ENCODE results near the gene KRTAP1-5.
"Not testable (repeated sequence)": the region's sequence is repeated elsewhere in the genome, so short reads cannot be mapped to it uniquely, and the experiment has no call there.

Gene KRTAP1-5

DNA sequence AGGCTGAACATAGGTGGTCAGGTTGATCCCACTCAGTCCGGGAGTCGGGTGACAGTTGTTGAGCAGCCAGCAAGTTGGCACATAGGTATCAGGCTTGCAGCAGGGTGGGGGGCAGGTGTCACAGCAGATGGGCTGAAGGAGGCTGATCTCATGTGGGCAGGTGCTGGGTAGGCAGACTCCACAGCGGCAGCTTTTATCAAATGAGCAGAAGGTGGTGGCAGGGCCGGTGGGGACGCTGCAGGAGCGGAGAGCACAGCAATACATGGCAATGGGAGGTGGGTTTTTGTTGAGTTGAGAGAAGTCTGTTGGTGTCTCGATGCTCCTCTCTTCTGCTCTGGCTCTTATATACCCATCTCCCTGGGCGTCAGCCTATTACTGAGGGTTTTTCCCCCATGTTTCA is 18.2 kb downstream of the KRTAP1-5 start, which contains the start of gene KRTAP3-1:
TSS of gene KRTAP3-1 (minus strand) at position 318 of the 400 bp plus-strand sequence. CDS start at position 264, 54 bp downstream.
- Mint-ChIP-seq H3K9me3 (no peaks in the 10 kb centered on the region), H3K27ac (no peak within 1 kb of the TSS), H3K36me3 (no peaks in the 10 kb centered on the region), H3K4me3 (no peak within 1 kb of the TSS), H3K4me1 (no peaks in the 10 kb centered on the region), H3K27me3 (peaks cover 10% of the 10 kb centered on the region)
- DNase-seq (ENCODE audit: low spot score in 2 of 2) (no peak), ATAC-seq (ENCODE audit: low read depth) (no peak)

DNA sequence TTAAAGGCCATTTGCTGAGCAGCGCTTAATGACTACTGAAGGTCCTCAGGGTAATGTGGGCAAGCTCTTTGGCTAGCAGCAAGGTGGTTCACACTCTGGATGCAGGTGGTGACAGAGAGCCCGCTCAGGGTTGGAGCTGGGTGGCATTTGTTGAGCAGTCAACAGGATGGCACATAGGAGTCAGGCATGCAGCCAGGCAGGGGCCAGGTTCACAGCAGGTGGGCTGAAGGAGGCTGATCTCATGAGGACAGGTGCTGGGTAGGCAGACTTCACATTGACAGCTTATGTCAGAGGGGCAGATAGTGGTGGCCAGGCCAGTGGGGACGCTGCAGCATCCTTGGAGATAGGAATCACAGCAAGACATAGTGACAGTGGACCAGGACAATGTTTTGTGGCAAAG is 22.6 kb downstream of the KRTAP1-5 start:
- ATAC-seq (ENCODE audit: low read depth) (no peak), DNase-seq (ENCODE audit: low spot score in 2 of 2) (no peak)
- no peak overlapping the region for H3K4me3 Mint-ChIP-seq
- no peaks in the 10 kb centered on the region for H3K9me3 Mint-ChIP-seq
- no peak overlapping the region for H3K27ac Mint-ChIP-seq
- no peaks in the 10 kb centered on the region for H3K4me1 Mint-ChIP-seq
- no peaks in the 10 kb centered on the region for H3K36me3 Mint-ChIP-seq
- H3K27me3 Mint-ChIP-seq, result peaks cover 12% of the 10 kb centered on the region

DNA sequence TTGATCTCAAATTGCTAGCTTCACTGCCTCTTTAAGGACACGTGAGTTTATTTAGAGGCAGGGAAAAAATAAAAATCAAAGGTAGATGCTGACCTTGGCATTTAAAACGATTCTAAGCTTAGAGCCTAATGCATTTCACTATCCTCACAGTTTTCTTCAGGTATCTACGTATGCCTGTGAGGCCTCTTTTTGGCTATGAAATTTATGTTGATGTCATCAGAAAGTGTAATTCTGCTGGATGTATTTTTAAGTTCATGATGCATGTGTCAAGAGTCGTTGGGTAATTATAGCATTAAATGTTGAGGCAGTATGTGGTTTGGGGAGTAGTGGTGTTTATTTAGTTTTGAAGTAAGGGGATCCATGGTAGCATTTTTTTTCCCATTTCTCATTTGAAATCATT is 23.1 kb downstream of the KRTAP1-5 start:
- peaks cover 13% of the 10 kb centered on the region for H3K27me3 Mint-ChIP-seq
- H3K36me3 Mint-ChIP-seq, result no peaks in the 10 kb centered on the region
- DNase-seq (ENCODE audit: low spot score in 2 of 2) (no peak), ATAC-seq (ENCODE audit: low read depth) (no peak)
- H3K4me1 Mint-ChIP-seq, result no peaks in the 10 kb centered on the region
- H3K27ac Mint-ChIP-seq, result no peak overlapping the region
- no peaks in the 10 kb centered on the region for H3K9me3 Mint-ChIP-seq
- no peak overlapping the region for H3K4me3 Mint-ChIP-seq

DNA sequence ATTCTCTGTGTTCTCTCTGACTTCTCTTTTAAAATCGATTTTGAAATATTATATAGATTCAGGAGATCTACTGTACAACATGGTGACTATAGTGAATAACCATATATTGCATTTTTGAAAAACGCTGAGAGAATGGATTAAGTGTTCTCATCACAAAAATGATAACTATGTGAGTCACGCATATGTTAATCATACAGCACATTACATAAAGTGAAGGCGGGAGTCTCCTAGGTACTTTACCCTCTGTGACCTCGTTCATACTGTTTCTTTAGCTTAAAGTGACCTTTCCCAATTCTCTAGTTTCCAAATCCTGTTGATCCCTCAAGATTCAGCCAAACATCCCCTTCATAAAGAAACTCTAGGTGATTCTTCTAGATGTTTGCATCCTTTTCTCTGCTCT is 24.2 kb downstream of the KRTAP1-5 start:
- H3K4me3 Mint-ChIP-seq, result no peak overlapping the region
- no peaks in the 10 kb centered on the region for H3K36me3 Mint-ChIP-seq
- H3K4me1 Mint-ChIP-seq, result no peaks in the 10 kb centered on the region
- H3K27ac Mint-ChIP-seq, result no peak overlapping the region
- no peak for DNase-seq (ENCODE audit: low spot score in 2 of 2)
- no peak for ATAC-seq (ENCODE audit: low read depth)
- no peaks in the 10 kb centered on the region for H3K9me3 Mint-ChIP-seq
- H3K27me3 Mint-ChIP-seq, result peaks cover 12% of the 10 kb centered on the region

DNA sequence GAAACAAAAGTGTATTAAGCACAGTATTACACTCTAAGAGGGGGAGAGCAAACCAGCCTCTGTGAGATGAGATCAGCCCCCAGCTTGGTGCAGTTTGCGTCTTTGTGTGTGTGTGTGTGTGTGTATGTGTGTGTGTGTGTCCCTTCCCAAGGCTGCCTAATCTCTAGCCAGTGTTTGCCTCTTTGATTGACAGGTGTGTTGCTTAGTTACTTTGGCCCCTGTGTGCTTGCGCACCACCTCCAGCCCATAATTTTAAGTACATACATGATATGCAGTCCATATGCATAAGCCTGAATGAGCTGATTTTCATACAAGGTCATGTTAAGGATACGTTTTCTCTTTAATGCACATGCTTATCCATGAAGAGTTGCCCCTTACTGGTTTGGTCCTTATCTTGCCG is 25.2 kb downstream of the KRTAP1-5 start:
- H3K9me3 Mint-ChIP-seq, result no peaks in the 10 kb centered on the region
- H3K27me3 Mint-ChIP-seq, result peaks cover 17% of the 10 kb centered on the region
- H3K4me3 Mint-ChIP-seq, result no peak overlapping the region
- no peaks in the 10 kb centered on the region for H3K4me1 Mint-ChIP-seq
- no peak for DNase-seq (ENCODE audit: low spot score in 2 of 2)
- H3K36me3 Mint-ChIP-seq, result no peaks in the 10 kb centered on the region
- no peak overlapping the region for H3K27ac Mint-ChIP-seq
- ATAC-seq (ENCODE audit: low read depth), result no peak

DNA sequence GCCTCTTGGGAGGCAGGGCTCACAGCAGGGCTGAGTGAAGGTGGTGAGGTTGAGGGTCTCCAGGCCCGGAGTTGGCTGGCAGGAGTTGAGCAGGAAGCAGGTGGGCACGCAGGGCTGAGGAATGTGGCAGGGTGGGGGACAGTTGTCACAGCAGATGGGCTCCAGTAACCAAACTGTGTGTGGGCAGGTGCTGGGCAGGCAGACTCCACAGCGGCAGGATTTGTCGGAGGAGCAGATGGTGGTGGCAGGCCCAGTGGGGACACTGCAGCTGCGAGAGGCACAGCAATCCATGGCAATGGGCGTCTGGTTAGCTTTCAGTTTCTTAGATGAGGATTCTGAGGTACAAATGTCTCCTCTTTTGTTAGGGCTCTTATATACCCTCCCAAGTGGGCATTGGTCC is 27.4 kb downstream of the KRTAP1-5 start, which contains the start of gene KRTAP3-2:
TSS of gene KRTAP3-2 (minus strand) at position 344 of the 400 bp plus-strand sequence. CDS start at position 291, 53 bp downstream.
- DNase-seq (ENCODE audit: low spot score in 2 of 2); H3K4me1 Mint-ChIP-seq; ATAC-seq (ENCODE audit: low read depth); H3K36me3 Mint-ChIP-seq; H3K9me3 Mint-ChIP-seq; H3K27ac Mint-ChIP-seq; H3K4me3 Mint-ChIP-seq: not testable (repeated sequence)
- peaks cover 15% of the 10 kb centered on the region for H3K27me3 Mint-ChIP-seq

- Mint-ChIP-seq H3K9me3 (no peaks in the 10 kb centered on the region), H3K27me3 (peaks cover 13% of the 10 kb centered on the region), H3K36me3 (no peaks in the 10 kb centered on the region), H3K4me3 (no peak overlapping the region), H3K27ac (no peak overlapping the region), H3K4me1 (no peaks in the 10 kb centered on the region)
- ATAC-seq (ENCODE audit: low read depth) (no peak), DNase-seq (ENCODE audit: low spot score in 2 of 2) (no peak)
Observed at GRCh38 chr17:40997361-40997760, 29.6 kb downstream of the KRTAP1-5 start.

DNA sequence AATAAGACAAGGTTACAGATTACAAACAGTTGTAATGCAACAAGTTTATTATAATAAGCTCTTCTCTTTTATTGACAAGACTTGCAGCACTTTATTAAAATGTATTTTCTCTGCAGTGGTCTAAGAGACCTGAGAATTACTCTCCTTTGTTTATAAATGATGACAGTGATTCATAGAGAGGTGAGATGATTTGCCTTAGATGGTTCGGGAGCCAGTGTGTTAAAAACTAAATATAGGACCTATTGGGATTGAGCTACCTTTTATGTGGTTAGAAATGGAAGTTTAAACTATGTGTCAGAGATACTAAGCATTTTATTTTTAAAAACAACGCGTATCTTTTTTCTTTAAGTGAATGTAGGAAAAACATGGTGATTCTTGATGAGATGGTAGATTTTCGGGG is 30.2 kb downstream of the KRTAP1-5 start:
- no peaks in the 10 kb centered on the region for H3K36me3 Mint-ChIP-seq
- no peak for ATAC-seq (ENCODE audit: low read depth)
- peaks cover 13% of the 10 kb centered on the region for H3K27me3 Mint-ChIP-seq
- no peak for DNase-seq (ENCODE audit: low spot score in 2 of 2)
- H3K4me3 Mint-ChIP-seq, result no peak overlapping the region
- no peak overlapping the region for H3K27ac Mint-ChIP-seq
- H3K4me1 Mint-ChIP-seq, result no peaks in the 10 kb centered on the region
- H3K9me3 Mint-ChIP-seq, result no peaks in the 10 kb centered on the region

- ATAC-seq (ENCODE audit: low read depth) (no peak), DNase-seq (ENCODE audit: low spot score in 2 of 2) (no peak)
- no peaks in the 10 kb centered on the region for H3K4me1 Mint-ChIP-seq
- H3K4me3 Mint-ChIP-seq, result no peak overlapping the region
- H3K27me3 Mint-ChIP-seq, result peaks cover 12% of the 10 kb centered on the region
- no peaks in the 10 kb centered on the region for H3K36me3 Mint-ChIP-seq
- no peaks in the 10 kb centered on the region for H3K9me3 Mint-ChIP-seq
- H3K27ac Mint-ChIP-seq, result no peak overlapping the region
Observed at GRCh38 chr17:40995116-40995515, 31.9 kb downstream of the KRTAP1-5 start.

DNA sequence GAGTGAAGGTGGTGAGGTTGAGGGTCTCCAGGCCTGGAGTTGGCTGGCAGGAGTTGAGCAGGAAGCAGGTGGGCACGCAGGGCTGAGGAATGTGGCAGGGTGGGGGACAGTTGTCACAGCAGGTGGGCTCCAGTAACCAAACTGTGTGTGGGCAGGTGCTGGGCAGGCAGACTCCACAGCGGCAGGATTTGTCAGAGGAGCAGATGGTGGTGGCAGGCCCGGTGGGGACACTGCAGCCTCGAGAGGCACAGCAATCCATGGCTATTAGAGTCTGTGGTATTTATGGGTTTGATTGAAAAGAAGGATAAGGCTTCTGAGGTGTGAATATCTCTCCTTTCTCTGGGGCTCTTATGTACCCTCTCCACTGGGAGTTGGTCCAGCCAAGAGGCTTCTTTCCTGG is 33.2 kb downstream of the KRTAP1-5 start, which contains the start of gene KRTAP3-3:
TSS of gene KRTAP3-3 (minus strand) at position 326 of the 400 bp plus-strand sequence. CDS start at position 259, 67 bp downstream.
- Mint-ChIP-seq H3K4me3 (no peak within 1 kb of the TSS), H3K27ac (no peak within 1 kb of the TSS), H3K9me3 (no peaks in the 10 kb centered on the region)

GRCh38 chr17:40993084-40993483 is 33.9 kb downstream of the KRTAP1-5 start:
- Mint-ChIP-seq H3K27me3 (peaks cover 8% of the 10 kb centered on the region), H3K9me3 (no peaks in the 10 kb centered on the region), H3K4me1 (no peaks in the 10 kb centered on the region), H3K4me3 (no peak overlapping the region), H3K27ac (no peak overlapping the region), H3K36me3 (no peaks in the 10 kb centered on the region)
- DNase-seq (ENCODE audit: low spot score in 2 of 2) (no peak), ATAC-seq (ENCODE audit: low read depth) (no peak)

More for the DNA sequence above, 33.2 kb downstream of the KRTAP1-5 start, which contains the start of gene KRTAP3-3:
- no peaks in the 10 kb centered on the region for H3K36me3 Mint-ChIP-seq
- DNase-seq (ENCODE audit: low spot score in 2 of 2) (no peak), ATAC-seq (ENCODE audit: low read depth) (no peak)
- peaks cover 8% of the 10 kb centered on the region for H3K27me3 Mint-ChIP-seq
- no peaks in the 10 kb centered on the region for H3K4me1 Mint-ChIP-seq

GRCh38 chr17:40992666-40993065 is 34.3 kb downstream of the KRTAP1-5 start:
- peaks cover 7% of the 10 kb centered on the region for H3K27me3 Mint-ChIP-seq
- DNase-seq (ENCODE audit: low spot score in 2 of 2) (no peak), ATAC-seq (ENCODE audit: low read depth) (no peak)
- no peak overlapping the region for H3K4me3 Mint-ChIP-seq
- H3K36me3 Mint-ChIP-seq, result no peaks in the 10 kb centered on the region
- no peaks in the 10 kb centered on the region for H3K9me3 Mint-ChIP-seq
- H3K4me1 Mint-ChIP-seq, result peaks cover 1% of the 10 kb centered on the region
- no peak overlapping the region for H3K27ac Mint-ChIP-seq

DNA sequence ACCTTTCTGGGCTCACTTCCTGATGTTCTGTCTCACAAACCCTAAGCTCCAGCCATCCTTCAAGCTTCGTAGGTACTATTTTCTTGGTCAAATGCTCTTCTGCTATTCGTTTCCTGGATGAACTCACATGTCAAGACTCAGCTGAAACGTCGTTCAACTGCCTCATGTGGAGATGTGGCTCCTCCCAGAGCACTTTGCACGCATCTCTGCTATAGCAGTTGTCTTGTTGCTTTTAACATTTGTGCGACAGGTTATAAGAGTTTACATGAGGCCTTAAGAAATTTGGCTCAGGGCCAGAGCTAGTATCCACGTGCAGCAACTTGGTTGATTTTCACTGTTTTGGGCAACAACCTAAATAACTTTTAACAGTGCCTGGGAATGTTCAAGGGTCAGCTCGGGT is 40.1 kb downstream of the KRTAP1-5 start:
- Mint-ChIP-seq H3K4me3 (no peak overlapping the region), H3K27me3 (peaks cover 9% of the 10 kb centered on the region), H3K9me3 (no peaks in the 10 kb centered on the region), H3K4me1 (peaks cover 4% of the 10 kb centered on the region), H3K36me3 (no peaks in the 10 kb centered on the region), H3K27ac (no peak overlapping the region)
- DNase-seq (ENCODE audit: low spot score in 2 of 2) (no peak), ATAC-seq (ENCODE audit: low read depth) (no peak)

DNA sequence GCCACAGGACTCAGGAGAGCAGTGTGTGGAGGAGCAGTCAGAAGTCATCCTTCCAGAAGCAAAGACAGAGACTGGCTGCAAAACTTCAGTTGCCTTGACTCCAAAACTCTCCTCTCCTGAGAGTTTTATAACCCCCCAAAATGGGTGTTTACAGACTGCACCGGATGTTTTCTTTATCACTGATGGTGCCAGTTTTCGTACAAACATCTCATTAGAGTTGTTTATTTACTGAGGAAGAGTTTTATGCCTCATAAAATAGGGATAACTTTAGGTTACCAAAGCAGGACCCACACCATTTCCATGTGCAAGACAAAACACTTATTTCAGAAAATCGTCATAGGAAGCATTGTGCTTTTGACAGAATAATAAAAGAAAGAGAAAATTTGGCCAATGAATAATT is 42.8 kb downstream of the KRTAP1-5 start, which contains the start of gene KRT40:
TSS of gene KRT40 (minus strand) at position 101 of the 400 bp plus-strand sequence. CDS start at position 48, 53 bp downstream.
- Mint-ChIP-seq H3K9me3 (no peaks in the 10 kb centered on the region), H3K36me3 (no peaks in the 10 kb centered on the region), H3K4me1 (peaks cover 4% of the 10 kb centered on the region), H3K27me3 (peaks cover 16% of the 10 kb centered on the region), H3K27ac (no peak within 1 kb of the TSS), H3K4me3 (no peak within 1 kb of the TSS)
- no peak for DNase-seq (ENCODE audit: low spot score in 2 of 2)
- ATAC-seq (ENCODE audit: low read depth), result no peak

DNA sequence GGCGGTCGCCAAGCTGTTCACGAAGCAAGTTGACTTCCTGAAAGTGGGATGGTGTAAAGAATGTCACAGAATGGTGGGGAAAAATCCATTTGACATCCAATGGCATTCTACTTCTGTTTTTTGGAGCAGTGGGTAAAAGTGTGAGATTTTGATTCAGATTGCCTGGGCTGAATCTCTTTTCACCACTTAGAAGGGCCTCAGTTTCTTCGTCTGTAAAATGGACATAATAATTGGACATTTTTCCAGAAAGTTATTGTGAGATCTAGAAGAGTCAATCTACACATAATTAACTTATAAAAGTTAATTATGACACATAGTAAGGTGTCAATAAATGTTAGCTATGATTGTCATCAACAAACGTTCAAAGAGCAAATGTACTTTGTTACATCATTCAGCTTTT is 45.9 kb downstream of the KRTAP1-5 start:
- Mint-ChIP-seq H3K36me3 (no peaks in the 10 kb centered on the region), H3K27me3 (peaks cover 22% of the 10 kb centered on the region), H3K9me3 (no peaks in the 10 kb centered on the region), H3K4me1 (no peaks in the 10 kb centered on the region), H3K27ac (no peak overlapping the region), H3K4me3 (no peak overlapping the region)
- DNase-seq (ENCODE audit: low spot score in 2 of 2), result no peak
- ATAC-seq (ENCODE audit: low read depth), result no peak

Data from memory B cell (primary cell).